SK-N-SH treated with all-trans-retinoic acid at 6 μM for 48 hours (cell line): ENCODE results near the gene CLEC4E.

ENCODE experiments used
- ATAC-seq: fragments of 200-7000 bp; cut with Tn5 transposase; 3 replicates; pipeline ENCODE4 v1.9.1; 2020; ENCODE audit warnings: mild to moderate bottlenecking, moderate library complexity
- ARNTL ChIP-seq: fragments of 450-650 bp; formaldehyde crosslinking; IDR thresholded peaks from 2 replicates; pipeline ENCODE4 v1.5.0; 2020; ENCODE audit warnings: low read depth, mild to moderate bottlenecking, moderate library complexity, borderline replicate concordance
- BACH2 ChIP-seq: fragments of 250-450 bp; sonication (Bioruptor Pico); IDR thresholded peaks from 2 replicates; pipeline ENCODE4 v1.9.0; 2021; ENCODE audit warnings: mild to moderate bottlenecking, borderline replicate concordance
- CREB5 ChIP-seq: fragments of 250-450 bp; sonication (Bioruptor Pico); IDR thresholded peaks from 2 replicates; pipeline ENCODE4 v1.5.1; 2020; ENCODE audit warnings: low read depth, mild to moderate bottlenecking, moderate library complexity
- CSDC2 ChIP-seq: fragments of 250-450 bp; sonication (Bioruptor Pico); IDR thresholded peaks from 2 replicates; pipeline ENCODE4 v1.5.0; 2020; ENCODE audit warnings: mild to moderate bottlenecking, moderate library complexity
- CSRNP3 ChIP-seq: fragments of 250-450 bp; sonication (Bioruptor Pico); IDR thresholded peaks from 2 replicates; pipeline ENCODE4 v1.5.1; 2021; ENCODE audit warnings: mild to moderate bottlenecking, moderate library complexity
- ESRRG ChIP-seq: fragments of 250-450 bp; sonication (Bioruptor Pico); IDR thresholded peaks from 2 replicates; pipeline ENCODE4 v1.6.1; 2021; ENCODE audit warnings: mild to moderate bottlenecking
- GLIS3 ChIP-seq: fragments of 250-450 bp; sonication (Bioruptor Pico); IDR thresholded peaks from 2 replicates; pipeline ENCODE4 v1.5.0; 2020; ENCODE audit warnings: mild to moderate bottlenecking, moderate library complexity
- OSR1 ChIP-seq: fragments of 250-450 bp; sonication (Bioruptor Pico); IDR thresholded peaks from 2 replicates; pipeline ENCODE4 v1.8.0; 2022; ENCODE audit warnings: moderate library complexity, mild to moderate bottlenecking, inconsistent platforms
- PATZ1 ChIP-seq: fragments of 250-450 bp; sonication (Bioruptor Pico); IDR thresholded peaks from 2 replicates; pipeline ENCODE4 v1.8.0; 2020; ENCODE audit warnings: mild to moderate bottlenecking, moderate library complexity, borderline replicate concordance
- PPARA ChIP-seq: fragments of 250-450 bp; sonication (Bioruptor Pico); IDR thresholded peaks from 2 replicates; pipeline ENCODE4 v1.5.0; 2020; ENCODE audit warnings: mild to moderate bottlenecking, borderline replicate concordance
- RARB ChIP-seq: fragments of 250-450 bp; sonication (Bioruptor Pico); IDR thresholded peaks from 2 replicates; pipeline ENCODE4 v1.8.0; 2021; ENCODE audit warnings: mild to moderate bottlenecking, moderate library complexity
- SNAI2 ChIP-seq: fragments of 250-450 bp; sonication (Bioruptor Pico); IDR thresholded peaks from 2 replicates; pipeline ENCODE4 v1.5.0; 2020; ENCODE audit warnings: mild to moderate bottlenecking, moderate library complexity
- TCF4 ChIP-seq: fragments of 250-450 bp; sonication (Bioruptor Pico); IDR thresholded peaks from 2 replicates; pipeline ENCODE4 v1.8.0; 2021; ENCODE audit warnings: mild to moderate bottlenecking, moderate library complexity, borderline replicate concordance
- TOX ChIP-seq: fragments of 250-450 bp; sonication (Bioruptor Pico); IDR thresholded peaks from 2 replicates; pipeline ENCODE4 v1.8.0; 2021; ENCODE audit warnings: mild to moderate bottlenecking, moderate library complexity, borderline replicate concordance
- TSHZ2 ChIP-seq: fragments of 250-450 bp; sonication (Bioruptor Pico); IDR thresholded peaks from 2 replicates; pipeline ENCODE4 v1.5.0; 2020; ENCODE audit warnings: mild to moderate bottlenecking, moderate library complexity
- ZFP3 ChIP-seq: fragments of 250-450 bp; sonication (Bioruptor Pico); IDR thresholded peaks from 2 replicates; pipeline ENCODE4 v1.5.0; 2020; ENCODE audit warnings: mild to moderate bottlenecking, moderate library complexity
- ZNF70 ChIP-seq: fragments of 450-650 bp; formaldehyde crosslinking; IDR thresholded peaks from 2 replicates; pipeline ENCODE4 v1.5.0; 2020; ENCODE audit warnings: mild to moderate bottlenecking, moderate library complexity
- ZNF8 ChIP-seq: fragments of 450-650 bp; formaldehyde crosslinking; IDR thresholded peaks from 2 replicates; pipeline ENCODE4 v1.5.0; 2020; ENCODE audit warnings: mild to moderate bottlenecking, moderate library complexity

CLEC4E gene

DNA sequence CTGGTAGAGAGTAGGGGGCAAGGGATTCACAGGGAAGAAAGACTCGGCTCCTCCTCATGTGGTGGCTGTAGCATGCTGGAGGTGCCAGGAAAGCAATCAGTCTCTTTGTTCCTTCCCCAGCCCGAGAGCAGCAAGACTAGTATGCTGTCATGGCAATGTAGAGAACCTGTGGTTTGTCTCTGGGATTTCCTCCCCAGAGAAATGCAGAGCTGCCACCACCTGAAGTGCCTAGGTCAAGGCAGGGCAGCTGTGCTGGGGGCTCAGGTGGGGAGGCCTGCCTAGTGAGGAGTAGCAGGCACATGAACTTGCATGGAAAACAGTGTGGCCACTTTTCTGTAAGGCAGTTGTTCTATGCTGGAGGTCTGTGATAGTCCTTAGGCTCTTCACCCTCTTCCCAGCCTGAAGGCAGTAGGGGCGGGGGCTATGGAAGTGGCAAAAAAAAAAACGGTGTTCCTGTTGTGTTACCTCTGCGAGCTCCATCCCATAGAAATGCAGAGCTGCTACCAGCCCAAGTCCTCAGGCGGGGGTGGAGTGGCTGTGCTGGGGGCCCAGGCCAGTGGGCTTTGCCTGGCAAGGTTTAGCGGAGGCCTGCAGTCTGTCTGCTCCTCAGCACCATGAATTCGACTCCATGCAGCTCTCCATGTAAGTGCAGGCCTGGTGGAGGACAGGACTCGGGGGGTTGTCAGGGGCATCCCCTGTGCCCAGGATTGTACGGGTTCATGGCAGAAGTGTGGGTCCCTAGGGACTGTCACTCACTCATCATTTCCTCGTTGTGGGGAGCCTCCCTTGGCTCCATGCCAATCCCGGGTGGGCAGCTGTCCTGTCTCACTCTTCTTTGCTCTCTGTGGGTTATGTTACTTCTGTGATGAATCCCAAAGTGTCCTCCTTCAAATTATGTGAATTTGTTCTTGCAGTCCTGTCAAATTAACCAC, 31.5 kb downstream of the CLEC4E start:
- ATAC-seq, result no peak
- TF ChIP-seq CSDC2 (CRISPR knock-in tag) (no peak), CREB5 (no peak), ARNTL (CRISPR knock-in tag) (no peak), TSHZ2 (no peak), SNAI2 (CRISPR knock-in tag) (no peak), PATZ1 (CRISPR knock-in tag) (no peak), CSRNP3 (CRISPR knock-in tag) (no peak)
- TF ChIP-seq, all 23 proteins: peak for 0

- TF ChIP-seq CSRNP3 (CRISPR knock-in tag) (no peak), TOX (no peak), CREB5 (no peak), GLIS3 (no peak), SNAI2 (CRISPR knock-in tag) (no peak), OSR1 (CRISPR knock-in tag) (no peak), ESRRG (CRISPR knock-in tag) (no peak), ZNF8 (no peak), ZNF70 (CRISPR knock-in tag) (no peak), TCF4 (CRISPR knock-in tag) (no peak), TSHZ2 (no peak), ZFP3 (no peak), RARB (no peak), PPARA (no peak), BACH2 (CRISPR knock-in tag) (no peak)
- ATAC-seq, result no peak
These were observed 32.5 kb downstream of the CLEC4E start for GRCh38 chr12:8508223-8508622.
